ENCODE data around the gene INPP4B. TPM values are rescaled to one million over a fixed set of nuclear protein-coding genes. Genes with fewer than 3 reads are reported as not detected.

The INPP4B gene
- total RNA-seq, 1 experiment from 2014 or later: 14.3 TPM

- TF ChIP-seq ATF3 (IDR thresholded peaks at IDR 0.05): no peak
- TF ChIP-seq RAD21 (IDR thresholded peaks at IDR 0.05; ENCODE audit: low read depth): no peak
Measured at GRCh38 chr4:142331646-142332045, 514.5 kb downstream of the INPP4B start (continued).

DNA sequence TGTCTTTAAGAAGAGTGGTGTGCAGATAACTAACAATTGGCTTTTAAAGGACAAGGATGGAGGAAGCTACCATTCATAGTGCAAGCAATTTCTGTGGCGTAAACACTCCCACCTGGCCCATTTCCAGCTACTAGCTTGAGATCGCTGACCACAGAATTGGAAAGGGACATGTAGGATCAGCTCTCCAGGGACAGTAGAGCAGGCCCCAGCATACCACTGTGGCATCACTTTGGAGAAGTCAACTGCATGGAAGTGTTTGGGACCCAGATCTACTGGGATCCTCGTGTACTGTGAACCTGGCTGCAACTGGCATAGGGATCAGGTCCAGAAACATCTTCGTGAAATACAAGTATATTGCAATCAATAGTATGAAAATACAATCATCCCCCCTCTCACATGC, 515.0 kb downstream of the INPP4B start:
- no TSS peak for BruUV-seq (replicated peaks)
- intact Hi-C loops (cut with micrococcal nuclease): no loop called here
- H3K27me3 ChIP-seq (ENCODE audit: insufficient read depth, low read length): no peaks in the 10 kb centered on the region
- H3K9ac ChIP-seq (ENCODE audit: low read length): no peak overlapping the region
- H3K4me3 ChIP-seq (replicated peaks in 1 of 2; ENCODE audit: low read depth in 1 of 2, low read length in 2 of 2): no peak overlapping the region
- H2AFZ ChIP-seq (ENCODE audit: low read depth, low read length, poor library complexity, severe bottlenecking): no peak overlapping the region
- POLR2A ChIA-PET: no interaction called here
- H3K79me2 ChIP-seq (ENCODE audit: insufficient read depth, low read length): no peaks in the 10 kb centered on the region
- RAD21 ChIA-PET (ENCODE audit: low non-redundant PET in 1 of 2, low total read pairs in 2 of 2, uncharacterized antibody in 2 of 2, unreplicated experiment in 2 of 2): no interaction called here
- H4K20me1 ChIP-seq (ENCODE audit: insufficient read depth): no peaks in the 10 kb centered on the region; the same call in 1 of the 2 replicates
- TF ChIP-seq REST (IDR thresholded peaks at IDR 0.05; ENCODE audit: low read depth) (no peak), JUND (IDR thresholded peaks at IDR 0.05) (no peak), FOSL1 (IDR thresholded peaks at IDR 0.05; ENCODE audit: low read depth) (no peak), ZNF274 (IDR thresholded peaks at IDR 0.05; ENCODE audit: low read depth, low read length) (no peak), CEBPB (IDR thresholded peaks at IDR 0.05; ENCODE audit: low read depth) (no peak), ZBTB33 (IDR thresholded peaks at IDR 0.05; ENCODE audit: extremely low read depth, insufficient replicate concordance, low read length) (no peak), SIN3A (IDR thresholded peaks at IDR 0.05; ENCODE audit: low read depth) (no peak), POLR2AphosphoS5 (IDR thresholded peaks at IDR 0.05; ENCODE audit: low read depth, low read length) (no peak), EZH2 (IDR thresholded peaks at IDR 0.05) (no peak), TCF7L2 (IDR thresholded peaks at IDR 0.05; ENCODE audit: borderline replicate concordance, extremely low read depth, insufficient read depth, insufficient read length) (no peak), SRF (IDR thresholded peaks at IDR 0.05; ENCODE audit: low read depth) (no peak)
- no peaks in the 10 kb centered on the region; a peak in 1 of 4 replicates for H3K36me3 ChIP-seq (ENCODE audit: control insufficient read depth in 1 of 2, insufficient read depth in 2 of 2, low read length in 2 of 2)
- H3K9me2 ChIP-seq (ENCODE audit: insufficient read depth): no peaks in the 10 kb centered on the region
- CTCF ChIA-PET: no interaction called here
- H3K4me2 ChIP-seq (ENCODE audit: low read length): no peak overlapping the region
- H3K9me3 ChIP-seq (ENCODE audit: control insufficient read depth in 1 of 2, insufficient read depth in 1 of 2, low read depth in 1 of 2, low read length in 2 of 2): no peaks in the 10 kb centered on the region
- DNase-seq (ENCODE audit: low read depth, low spot score) (no peak), ATAC-seq (no peak)
- H3K4me1 ChIP-seq (ENCODE audit: control insufficient read depth in 1 of 2, insufficient read depth in 2 of 2, low read length in 2 of 2): no peaks in the 10 kb centered on the region; a peak in 1 of 4 replicates
- no peak overlapping the region for H3K27ac ChIP-seq (ENCODE audit: low read depth, low read length)
